NT2/D1 (cell line): ENCODE measurements around the gene AQP2.

ENCODE experiments used
- SUZ12 ChIP-seq: IDR thresholded peaks from 2 replicates; pipeline ENCODE4 v1.6.1; 2011; ENCODE audit not compliant: insufficient read length, insufficient read depth; ENCODE audit errors: extremely low read depth
- YY1 ChIP-seq: IDR thresholded peaks from 2 replicates; pipeline ENCODE4 v1.6.1; 2011; ENCODE audit not compliant: insufficient read length, insufficient read depth
- ZNF274 ChIP-seq: IDR thresholded peaks from 2 replicates; pipeline ENCODE4 v1.6.1; 2011; ENCODE audit warnings: mild to moderate bottlenecking, low read depth, low read length

DNA sequence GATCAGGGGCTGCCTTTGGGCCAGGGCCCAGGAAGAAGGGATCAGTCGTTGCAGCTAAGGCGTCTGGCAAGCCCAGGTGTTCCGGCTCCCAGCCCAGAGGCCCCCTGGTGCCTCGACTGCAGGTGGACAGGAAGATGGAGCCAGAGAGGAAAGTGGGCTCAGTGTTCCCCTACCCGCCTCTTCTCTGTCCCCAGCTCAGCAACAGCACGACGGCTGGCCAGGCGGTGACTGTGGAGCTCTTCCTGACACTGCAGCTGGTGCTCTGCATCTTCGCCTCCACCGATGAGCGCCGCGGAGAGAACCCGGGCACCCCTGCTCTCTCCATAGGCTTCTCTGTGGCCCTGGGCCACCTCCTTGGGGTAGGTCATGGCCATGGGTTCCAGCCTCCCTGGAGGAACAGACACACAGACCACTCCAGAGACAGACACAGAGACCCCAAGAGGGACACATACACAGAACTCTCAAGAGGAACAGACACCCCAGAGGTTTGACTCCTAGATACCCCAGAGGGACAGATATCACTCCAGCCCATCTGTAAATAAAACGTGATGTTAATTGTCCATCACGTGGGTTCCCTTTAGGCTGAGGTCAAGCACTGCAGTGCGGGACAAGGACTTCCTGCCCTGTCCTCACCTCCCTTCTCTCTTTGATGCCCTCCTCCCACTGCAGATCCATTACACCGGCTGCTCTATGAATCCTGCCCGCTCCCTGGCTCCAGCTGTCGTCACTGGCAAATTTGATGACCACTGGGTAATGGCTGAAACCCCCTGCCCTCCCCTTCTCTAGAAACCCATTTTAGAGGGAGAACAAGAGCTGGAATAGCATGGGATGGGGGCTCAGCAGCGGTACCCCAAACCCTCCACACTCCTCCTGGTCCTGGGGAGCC is 3.7 kb downstream of the AQP2 start:
- TF ChIP-seq SUZ12 = no peak
- no peak for TF ChIP-seq ZNF274
- no peak for TF ChIP-seq YY1
